Vagina (tissue), 2 donors: ENCODE data around the gene DRD4. TPM values are rescaled to one million over a fixed set of nuclear protein-coding genes. Genes with fewer than 3 reads are reported as not detected.

Experiments used
- DNase-seq, 2 donors: peaks; one replicate each; pipeline ENCODE4 v3.0.0-alpha.2; 2017; ENCODE audit errors: extremely low spot score in 2 of 2
- H3K27ac ChIP-seq: fragments of 200-600 bp; sonication (generic); one replicate; pipeline ENCODE4 v1.5.1; 2019
- H3K27me3 ChIP-seq: fragments of 200-600 bp; sonication (generic); one replicate; pipeline ENCODE4 v1.5.1; 2019
- H3K36me3 ChIP-seq, 2 donors: fragments of 200-600 bp; sonication (generic); one replicate each; pipeline ENCODE4 v1.5.1; 2017 to 2019
- H3K4me1 ChIP-seq: fragments of 200-600 bp; sonication (generic); one replicate; pipeline ENCODE4 v1.5.1; 2019
- H3K4me3 ChIP-seq, 2 donors: fragments of 200-600 bp; sonication (generic); 1 replicate in 1 of 2; 2 replicates in 1 of 2; pipeline ENCODE4 v1.5.1; 2016 to 2019
- H3K9me3 ChIP-seq: fragments of 200-600 bp; sonication (generic); one replicate; pipeline ENCODE4 v1.5.1; 2019
- POLR2A ChIP-seq, 2 donors: fragments of 450-650 bp; IDR thresholded peaks; one replicate each; pipeline ENCODE4 v1.6.1; 2017; ENCODE audit warnings: antibody characterized with exemption in 2 of 2, mild to moderate bottlenecking in 2 of 2, moderate library complexity in 2 of 2
- POLR2AphosphoS5 ChIP-seq, 2 donors: sonication (generic); formaldehyde crosslinking; IDR thresholded peaks; one replicate each; pipeline ENCODE4 v1.9.0; 2017; ENCODE audit warnings: antibody characterized with exemption in 2 of 2, mild to moderate bottlenecking in 2 of 2, low read depth in 1 of 2; ENCODE audit not compliant: insufficient read depth in 1 of 2
- intact Hi-C: fragments of 100-400 bp; cut with DNase I; formaldehyde crosslinking; loops from one replicate; pipeline ENCODE4 v1.15.1; 2023
- total RNA-seq: library from RNA; depleted of rRNA; stranded (reverse); fragments of >200 nt; gene quantifications from one replicate; pipeline ENCODE4 v1.2.3, GENCODE V29; 2016
- TF ChIP-seq, protein P1 (sequence below), 3 experiments: fragments of 450-650 bp in 2 of 3; fragments of 200-600 bp in 1 of 3; sonication (generic) in 1 of 3; IDR thresholded peaks; one replicate each; pipeline ENCODE4 v1.5.1; 2017 to 2019; ENCODE audit warnings: antibody characterized with exemption in 3 of 3, mild to moderate bottlenecking in 2 of 3, moderate library complexity in 2 of 3

The DRD4 gene
- total RNA-seq, 1 donor from 2014 or later: 1.2 TPM

DNA sequence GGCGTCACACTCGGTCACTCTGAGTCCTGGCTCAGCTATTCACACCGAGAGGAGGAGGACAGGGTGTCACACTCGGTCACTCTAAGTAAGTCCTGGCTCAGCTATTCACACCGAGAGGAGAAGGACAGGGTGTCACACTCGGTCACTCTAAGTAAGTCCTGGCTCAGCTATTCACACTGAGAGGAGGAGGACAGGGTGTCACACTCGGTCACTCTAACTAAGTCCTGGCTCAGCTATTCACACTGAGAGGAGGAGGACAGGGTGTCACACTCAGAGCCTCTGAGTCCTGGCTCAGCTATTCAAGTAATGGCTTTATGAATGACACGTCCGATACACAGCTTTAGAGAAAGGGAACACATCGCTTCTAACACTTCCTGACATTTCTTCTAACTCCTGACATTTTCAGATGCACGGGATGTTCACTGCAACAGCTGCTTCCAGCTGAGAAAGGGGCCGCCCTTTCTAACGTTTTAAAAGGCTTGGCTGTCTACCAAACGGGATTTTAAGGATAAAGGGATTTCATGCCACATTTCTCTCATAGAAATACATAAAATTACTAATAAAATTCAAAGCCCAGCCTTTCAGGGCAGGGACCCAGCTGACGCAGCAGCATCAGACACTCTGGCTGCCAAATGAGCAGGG is 28.1 kb downstream of the DRD4 start:
- peaks cover 15% of the 10 kb centered on the region for H3K4me1 ChIP-seq
- H3K27ac ChIP-seq: peak overlapping the region; percentile 76
- TF ChIP-seq, protein P1, sequence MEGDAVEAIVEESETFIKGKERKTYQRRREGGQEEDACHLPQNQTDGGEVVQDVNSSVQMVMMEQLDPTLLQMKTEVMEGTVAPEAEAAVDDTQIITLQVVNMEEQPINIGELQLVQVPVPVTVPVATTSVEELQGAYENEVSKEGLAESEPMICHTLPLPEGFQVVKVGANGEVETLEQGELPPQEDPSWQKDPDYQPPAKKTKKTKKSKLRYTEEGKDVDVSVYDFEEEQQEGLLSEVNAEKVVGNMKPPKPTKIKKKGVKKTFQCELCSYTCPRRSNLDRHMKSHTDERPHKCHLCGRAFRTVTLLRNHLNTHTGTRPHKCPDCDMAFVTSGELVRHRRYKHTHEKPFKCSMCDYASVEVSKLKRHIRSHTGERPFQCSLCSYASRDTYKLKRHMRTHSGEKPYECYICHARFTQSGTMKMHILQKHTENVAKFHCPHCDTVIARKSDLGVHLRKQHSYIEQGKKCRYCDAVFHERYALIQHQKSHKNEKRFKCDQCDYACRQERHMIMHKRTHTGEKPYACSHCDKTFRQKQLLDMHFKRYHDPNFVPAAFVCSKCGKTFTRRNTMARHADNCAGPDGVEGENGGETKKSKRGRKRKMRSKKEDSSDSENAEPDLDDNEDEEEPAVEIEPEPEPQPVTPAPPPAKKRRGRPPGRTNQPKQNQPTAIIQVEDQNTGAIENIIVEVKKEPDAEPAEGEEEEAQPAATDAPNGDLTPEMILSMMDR (IDR thresholded peaks at IDR 0.05): no peak
- TF ChIP-seq POLR2AphosphoS5 (IDR thresholded peaks at IDR 0.05; ENCODE audit: insufficient read depth in 1 of 2, low read depth in 1 of 2) (peak in 1 of 2 donors; percentile 68), POLR2A (IDR thresholded peaks at IDR 0.05) (no peak)
- H3K4me3 ChIP-seq: no peak overlapping the region
- DNase-seq: no peak
- no peaks in the 10 kb centered on the region for H3K9me3 ChIP-seq
- intact Hi-C loops: no loop called here
- H3K27me3 ChIP-seq: no peaks in the 10 kb centered on the region
- H3K36me3 ChIP-seq: no peaks in the 10 kb centered on the region

DNA sequence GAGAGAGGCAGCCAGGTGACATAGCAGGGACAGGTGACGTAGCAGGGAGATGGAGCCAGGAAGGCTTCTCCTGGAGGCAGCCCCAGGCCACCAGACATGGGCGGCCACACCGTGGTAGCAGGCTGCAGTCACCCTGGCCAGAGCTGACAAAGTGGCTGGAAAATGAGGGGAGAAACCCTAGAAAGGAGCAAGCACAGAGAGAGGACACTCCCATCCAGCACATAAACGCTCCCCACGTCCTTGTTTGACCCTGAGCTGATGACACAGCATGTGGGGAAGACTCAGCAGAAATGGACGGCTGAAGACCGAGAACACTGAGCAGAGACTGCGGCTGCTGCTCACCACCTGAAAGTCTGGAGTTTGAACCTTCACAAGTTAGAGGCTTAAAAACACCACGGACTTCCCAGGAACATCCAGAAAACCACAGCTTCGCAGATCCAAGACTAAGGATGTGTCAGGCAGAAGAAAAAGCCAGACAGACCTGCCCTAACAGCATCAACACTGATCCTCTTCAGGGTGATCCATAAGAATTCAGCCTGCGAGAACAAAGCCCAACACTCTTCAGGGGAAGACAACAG is 28.7 kb downstream of the DRD4 start:
- Histone ChIP-seq H3K27ac (peak overlapping the region; percentile 76), H3K9me3 (no peaks in the 10 kb centered on the region), H3K4me3 (no peak overlapping the region), H3K27me3 (no peaks in the 10 kb centered on the region), H3K4me1 (peaks cover 15% of the 10 kb centered on the region), H3K36me3 (no peaks in the 10 kb centered on the region)
- DNase-seq: no peak
- intact Hi-C loops: no loop called here
- TF ChIP-seq, protein P1 (IDR thresholded peaks at IDR 0.05): no peak
- TF ChIP-seq POLR2AphosphoS5 (IDR thresholded peaks at IDR 0.05; ENCODE audit: insufficient read depth in 1 of 2, low read depth in 1 of 2) (peak in 1 of 2 donors; percentile 53), POLR2A (IDR thresholded peaks at IDR 0.05) (no peak)

DNA sequence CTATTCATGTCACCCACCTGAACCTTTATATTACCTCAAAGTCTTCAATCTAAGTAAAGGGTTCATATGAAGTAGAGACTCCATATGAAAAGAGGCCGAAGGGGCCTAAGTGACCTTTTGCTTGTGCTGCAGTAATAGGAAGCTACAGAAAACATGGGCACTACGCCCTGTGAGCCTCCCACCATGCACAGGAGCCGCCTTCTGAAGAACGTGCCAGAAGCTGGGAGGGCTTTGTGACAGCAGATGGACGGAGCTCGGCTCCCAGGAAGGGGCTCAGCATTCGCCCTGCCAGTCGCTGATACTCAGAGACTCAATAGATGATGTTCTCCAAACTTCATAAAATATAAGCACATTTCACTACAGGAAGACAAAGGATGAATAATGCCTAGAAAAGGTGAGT is 36.8 kb downstream of the DRD4 start:
- no peak overlapping the region for H3K27ac ChIP-seq
- intact Hi-C loops: no loop called here
- TF ChIP-seq POLR2AphosphoS5 (IDR thresholded peaks at IDR 0.05; ENCODE audit: insufficient read depth in 1 of 2, low read depth in 1 of 2) (no peak), POLR2A (IDR thresholded peaks at IDR 0.05) (no peak)
- TF ChIP-seq, protein P1 (IDR thresholded peaks at IDR 0.05): no peak
- no peak for DNase-seq
- peaks cover 0 to 23% of the 10 kb centered on the region in 2 donors for H3K36me3 ChIP-seq
- H3K4me3 ChIP-seq: no peak overlapping the region
- no peaks in the 10 kb centered on the region for H3K9me3 ChIP-seq
- no peaks in the 10 kb centered on the region for H3K27me3 ChIP-seq
- no peaks in the 10 kb centered on the region for H3K4me1 ChIP-seq

DNA sequence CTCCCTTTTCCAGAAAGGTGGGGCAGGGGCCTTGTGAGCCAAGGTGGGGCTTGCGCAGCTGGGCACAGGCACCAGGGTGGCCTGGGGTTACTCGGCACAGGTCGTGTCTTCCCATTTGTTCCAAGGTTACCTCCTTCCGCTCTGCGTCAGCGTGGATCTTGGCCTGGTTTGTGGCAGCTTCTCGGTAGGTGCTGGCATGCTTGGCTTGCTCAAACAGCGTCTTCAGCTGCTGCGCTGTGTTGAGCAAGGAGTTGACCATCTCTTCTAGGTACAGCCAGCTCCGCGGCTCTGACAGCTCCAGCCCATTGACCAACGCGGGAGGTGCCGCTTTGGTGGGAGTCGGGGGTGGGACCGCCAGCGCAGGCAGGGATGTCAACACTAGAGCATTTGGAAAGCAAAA is 37.3 kb downstream of the DRD4 start:
- intact Hi-C loops: no loop called here
- H3K9me3 ChIP-seq: no peaks in the 10 kb centered on the region
- no peak for DNase-seq
- no peaks in the 10 kb centered on the region for H3K4me1 ChIP-seq
- no peaks in the 10 kb centered on the region for H3K27me3 ChIP-seq
- peaks cover 0 to 28% of the 10 kb centered on the region in 2 donors for H3K36me3 ChIP-seq
- no peak for TF ChIP-seq POLR2A (IDR thresholded peaks at IDR 0.05)
- TF ChIP-seq POLR2AphosphoS5 (IDR thresholded peaks at IDR 0.05; ENCODE audit: insufficient read depth in 1 of 2, low read depth in 1 of 2): no peak
- TF ChIP-seq, protein P1 (IDR thresholded peaks at IDR 0.05): no peak
- no peak overlapping the region for H3K27ac ChIP-seq
- H3K4me3 ChIP-seq: no peak overlapping the region

DNA sequence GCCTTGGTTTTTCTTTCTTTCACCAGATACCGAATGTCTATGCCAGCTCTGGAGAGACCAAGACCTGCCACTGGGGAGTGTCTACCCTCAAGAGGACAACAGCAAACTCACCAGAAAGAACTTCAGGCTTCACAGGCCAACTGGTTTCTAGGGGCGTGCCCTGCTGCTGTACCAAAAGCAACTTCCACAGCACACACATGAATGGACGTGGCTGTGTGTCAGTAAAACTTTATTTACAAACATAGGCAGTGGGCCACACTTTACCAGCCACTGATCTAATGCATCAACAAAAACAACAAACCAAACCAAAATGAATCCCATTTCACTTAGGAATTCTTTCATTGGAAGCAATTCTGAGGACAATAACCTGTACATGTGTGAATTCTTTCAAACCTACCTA is 41.2 kb downstream of the DRD4 start:
- H3K4me3 ChIP-seq: no peak overlapping the region
- H3K4me1 ChIP-seq: no peaks in the 10 kb centered on the region
- no peaks in the 10 kb centered on the region for H3K9me3 ChIP-seq
- TF ChIP-seq, protein P1 (IDR thresholded peaks at IDR 0.05): no peak
- TF ChIP-seq POLR2A (IDR thresholded peaks at IDR 0.05) (no peak), POLR2AphosphoS5 (IDR thresholded peaks at IDR 0.05; ENCODE audit: insufficient read depth in 1 of 2, low read depth in 1 of 2) (no peak)
- peaks cover 0 to 33% of the 10 kb centered on the region in 2 donors for H3K36me3 ChIP-seq
- intact Hi-C loops: no loop called here
- no peak overlapping the region for H3K27ac ChIP-seq
- H3K27me3 ChIP-seq: no peaks in the 10 kb centered on the region
- no peak for DNase-seq
